Liver (tissue), 9 donors: ENCODE data around the gene SREK1. TPM values are rescaled to one million over a fixed set of nuclear protein-coding genes. Genes with fewer than 3 reads are reported as not detected.

Experiments used
- DNase-seq: peaks from one replicate; pipeline ENCODE4 v3.0.0-alpha.2; 2017; ENCODE audit warnings: low spot score
- H3K27ac ChIP-seq, 2 donors: one replicate each; pipeline ENCODE4 v1.7.0; 2013; ENCODE audit warnings: inconsistent platforms in 2 of 2, low read length in 2 of 2, control low read depth in 1 of 2, low read depth in 1 of 2, mild to moderate bottlenecking in 1 of 2
- H3K27me3 ChIP-seq, 4 donors: one replicate each; pipeline versions ENCODE4 v1.6.1 to v1.7.0; 2013; ENCODE audit warnings: low read length in 3 of 4, inconsistent platforms in 1 of 4, mild to moderate bottlenecking in 1 of 4, moderate library complexity in 1 of 4; ENCODE audit not compliant: control insufficient read depth in 4 of 4, insufficient read depth in 4 of 4
- H3K36me3 ChIP-seq, 4 donors: one replicate each; pipeline versions ENCODE4 v1.6.1 to v1.7.0; 2013; ENCODE audit warnings: low read length in 3 of 4, mild to moderate bottlenecking in 3 of 4, low read depth in 1 of 4, moderate library complexity in 1 of 4; ENCODE audit not compliant: control insufficient read depth in 4 of 4, insufficient read depth in 3 of 4
- H3K4me1 ChIP-seq, 4 donors: one replicate each; pipeline versions ENCODE4 v1.6.1 to v1.7.0; 2013; ENCODE audit warnings: low read length in 3 of 4, mild to moderate bottlenecking in 3 of 4, moderate library complexity in 1 of 4; ENCODE audit not compliant: control insufficient read depth in 4 of 4, insufficient read depth in 4 of 4
- H3K4me3 ChIP-seq, 3 donors: one replicate each; pipeline versions ENCODE4 v1.6.1 to v1.7.0; 2013; ENCODE audit warnings: low read length in 3 of 3, control low read depth in 1 of 3, low read depth in 1 of 3, mild to moderate bottlenecking in 1 of 3
- H3K9ac ChIP-seq, 2 donors: one replicate each; pipeline ENCODE4 v1.7.0; 2013; ENCODE audit warnings: low read length in 2 of 2, mild to moderate bottlenecking in 2 of 2, moderate library complexity in 2 of 2, control low read depth in 1 of 2, low read depth in 1 of 2
- H3K9me3 ChIP-seq, 4 donors: one replicate each; pipeline versions ENCODE4 v1.6.1 to v1.7.0; 2013; ENCODE audit warnings: low read length in 3 of 4; ENCODE audit not compliant: control insufficient read depth in 4 of 4
- ATF3 ChIP-seq: IDR thresholded peaks from 2 replicates; pipeline ENCODE4 v1.6.1; 2016; ENCODE audit warnings: antibody characterized with exemption
- EGR1 ChIP-seq, 2 donors: IDR thresholded peaks; 2 replicates each; pipeline ENCODE4 v1.6.1; 2016 to 2018; ENCODE audit warnings: antibody characterized with exemption in 2 of 2, low read depth in 2 of 2
- FOXA2 ChIP-seq: IDR thresholded peaks from 2 replicates; pipeline ENCODE4 v1.6.1; 2016; ENCODE audit warnings: antibody characterized with exemption
- MAX ChIP-seq: IDR thresholded peaks from 2 replicates; pipeline ENCODE4 v1.6.1; 2016; ENCODE audit warnings: antibody characterized with exemption
- NR2F2 ChIP-seq: IDR thresholded peaks from 2 replicates; pipeline ENCODE4 v1.6.1; 2016; ENCODE audit warnings: antibody characterized with exemption
- RAD21 ChIP-seq, 2 donors: IDR thresholded peaks; 2 replicates each; pipeline ENCODE4 v1.6.1; 2016; ENCODE audit warnings: antibody characterized with exemption in 2 of 2, mild to moderate bottlenecking in 2 of 2
- REST ChIP-seq: IDR thresholded peaks from 2 replicates; pipeline ENCODE4 v1.6.1; 2016; ENCODE audit warnings: antibody characterized with exemption, mild to moderate bottlenecking
- RXRA ChIP-seq, 2 donors: IDR thresholded peaks; 2 replicates each; pipeline ENCODE4 v1.6.1; 2017 to 2018; ENCODE audit warnings: antibody characterized with exemption in 2 of 2, mild to moderate bottlenecking in 1 of 2
- SP1 ChIP-seq: IDR thresholded peaks from 2 replicates; pipeline ENCODE4 v1.6.1; 2018; ENCODE audit warnings: antibody characterized with exemption, mild to moderate bottlenecking
- YY1 ChIP-seq: IDR thresholded peaks from 2 replicates; pipeline ENCODE4 v1.6.1; 2016; ENCODE audit warnings: antibody characterized with exemption, mild to moderate bottlenecking
- WGBS: extraction: QIAGEN DNeasy Blood & Tissue Kit; methylation state at CpG from one replicate; pipeline ENCODE4 v1.1.7; 2013; 5-methylcytosine and 5-hydroxymethylcytosine counted together
- polyA plus RNA-seq, 2 donors: library from polyadenylated mRNA; stranded (reverse) in 1 of 2; unstranded in 1 of 2; fragments of 200-250 nt in 1 of 2; fragments of >200 nt in 1 of 2; fragmentation: Nextera tagmentation in 1 of 2; extraction: Ambion mirVana in 1 of 2; gene quantifications; one replicate each; pipeline versions ENCODE4 v1.2.1 to v1.2.3, GENCODE V29; 2013 to 2015
- total RNA-seq, 2 donors: library from RNA; depleted of rRNA; stranded (reverse); fragments of >200 nt; gene quantifications; one replicate each; pipeline ENCODE4 v1.2.3, GENCODE V29; 2014
- donor health status: healthy.
- donor health status: healthy.
- donor health status: healthy.
- donor health status: healthy.
- donor health status: healthy.

SREK1 gene
- total and polyA plus RNA-seq, 4 donors: 10.2 to 85.8 (median 43.9) TPM

GRCh38 chr5:66151030-66151429, 6.9 kb downstream of the SREK1 start:
- 91% methylated on average over 2 of the region's 2 CpGs for WGBS
- H3K4me1 ChIP-seq: peaks cover 0 to 18% (median 12%) of the 10 kb centered on the region in 4 donors
- TF ChIP-seq REST (no peak), YY1 (no peak), SP1 (no peak)

GRCh38 chr5:66151491-66151890, 7.4 kb downstream of the SREK1 start:
- H3K27ac ChIP-seq: no peak overlapping the region
- TF ChIP-seq ATF3 (no peak), MAX (no peak), REST (no peak), FOXA2 (no peak)
- H3K4me3 ChIP-seq: no peak overlapping the region
- 100% methylated on average over 1 of the region's 1 CpG for WGBS
- H3K27me3 ChIP-seq: no peaks in the 10 kb centered on the region
- DNase-seq: no peak
- no peak overlapping the region for H3K9ac ChIP-seq
- H3K9me3 ChIP-seq: no peaks in the 10 kb centered on the region
- H3K36me3 ChIP-seq: peaks cover 0 to 3% (median 0%) of the 10 kb centered on the region in 4 donors
- peaks cover 0 to 13% (median 8%) of the 10 kb centered on the region in 4 donors for H3K4me1 ChIP-seq

More at GRCh38 chr5:66151030-66151429, 6.9 kb downstream of the SREK1 start:
- H3K36me3 ChIP-seq: peaks cover 0 to 3% (median 0%) of the 10 kb centered on the region in 4 donors
- no peak overlapping the region for H3K27ac ChIP-seq
- H3K9me3 ChIP-seq: no peaks in the 10 kb centered on the region
- H3K27me3 ChIP-seq: no peaks in the 10 kb centered on the region
- no peak overlapping the region for H3K4me3 ChIP-seq
- DNase-seq: no peak
- H3K9ac ChIP-seq: no peak overlapping the region

- Histone ChIP-seq H3K27ac (no peak overlapping the region), H3K9ac (no peak overlapping the region), H3K27me3 (no peaks in the 10 kb centered on the region), H3K9me3 (no peaks in the 10 kb centered on the region), H3K36me3 (peaks cover 0 to 23% (median 14%) of the 10 kb centered on the region in 4 donors), H3K4me1 (peaks cover 0 to 5% (median 1%) of the 10 kb centered on the region in 4 donors), H3K4me3 (no peak overlapping the region)
- no peak for TF ChIP-seq NR2F2
- TF ChIP-seq YY1: no peak
- no peak for TF ChIP-seq RXRA (IDR thresholded peaks at IDR 0.05)
- TF ChIP-seq MAX: no peak
- TF ChIP-seq REST: no peak
- TF ChIP-seq ATF3: no peak
- TF ChIP-seq SP1: no peak
- no peak for TF ChIP-seq EGR1 (IDR thresholded peaks at IDR 0.05; ENCODE audit: low read depth in 2 of 2)
- no peak for TF ChIP-seq RAD21 (IDR thresholded peaks at IDR 0.05)
- 99% methylated on average over 1 of the region's 1 CpG for WGBS
- no peak for DNase-seq
Measured at GRCh38 chr5:66157046-66157445, 12.9 kb downstream of the SREK1 start.
